Breast epithelium (tissue), 4 donors: ENCODE measurements around the gene CCL14. TPM values are rescaled to one million over a fixed set of nuclear protein-coding genes. Genes with fewer than 3 reads are reported as not detected.
"Not testable (repeated sequence)": the region's sequence is repeated elsewhere in the genome, so short reads cannot be mapped to it uniquely, and the experiment has no call there.

Source experiments
- DNase-seq, 2 donors: peaks; one replicate each; pipeline ENCODE4 v3.0.0-alpha.2; 2019; ENCODE audit warnings: low spot score in 2 of 2
- H3K27ac ChIP-seq, 2 donors: fragments of 200-600 bp; sonication (generic) in 1 of 2; one replicate each; pipeline ENCODE4 v1.5.1; 2016 to 2019; ENCODE audit warnings: mild to moderate bottlenecking in 1 of 2
- H3K27me3 ChIP-seq, 2 donors: fragments of 200-600 bp; sonication (generic) in 1 of 2; one replicate each; pipeline versions ENCODE4 v1.5.1 to v1.6.0; 2017 to 2019; ENCODE audit warnings: control low read depth in 1 of 2, mild to moderate bottlenecking in 1 of 2
- H3K36me3 ChIP-seq: fragments of 200-600 bp; one replicate; pipeline ENCODE4 v1.5.1; 2019
- H3K4me1 ChIP-seq, 2 donors: fragments of 200-600 bp; sonication (generic); one replicate each; pipeline ENCODE4 v1.5.1; 2016 to 2019; ENCODE audit warnings: control low read depth in 1 of 2
- H3K4me3 ChIP-seq, 3 donors: fragments of 200-600 bp; sonication (generic); 1 replicate in 2 of 3; 2 replicates in 1 of 3; pipeline ENCODE4 v1.5.1; 2016 to 2019; ENCODE audit warnings: mild to moderate bottlenecking in 3 of 3, moderate library complexity in 2 of 3
- H3K9me3 ChIP-seq, 2 donors: fragments of 200-600 bp; sonication (generic) in 1 of 2; one replicate each; pipeline ENCODE4 v1.5.1; 2016 to 2019; ENCODE audit warnings: control low read depth in 1 of 2
- CTCF ChIP-seq, 3 donors: fragments of 450-650 bp; IDR thresholded peaks; one replicate each; pipeline ENCODE4 v1.5.1; 2016 to 2017; ENCODE audit warnings: antibody characterized with exemption in 3 of 3, mild to moderate bottlenecking in 3 of 3, moderate library complexity in 3 of 3
- POLR2A ChIP-seq: fragments of 450-650 bp; IDR thresholded peaks from one replicate; pipeline ENCODE4 v1.6.1; 2016; ENCODE audit warnings: antibody characterized with exemption, mild to moderate bottlenecking, moderate library complexity
- POLR2AphosphoS5 ChIP-seq, 3 donors: sonication (generic); formaldehyde crosslinking; IDR thresholded peaks; one replicate each; pipeline ENCODE4 v1.6.1; 2017; ENCODE audit warnings: antibody characterized with exemption in 3 of 3
- intact Hi-C: fragments of 100-400 bp; cut with DNase I; formaldehyde crosslinking; loops from one replicate; pipeline ENCODE4 v1.15.1; 2023; ENCODE audit warnings: low total_unique reads
- total RNA-seq, 3 donors: library from RNA; depleted of rRNA; stranded (reverse); fragments of >200 nt; gene quantifications; one replicate each; pipeline ENCODE4 v1.1.0, GENCODE V29; 2016

Gene CCL14
- total RNA-seq, 3 donors from 2014 or later, result 12.4 to 54.1 (median 31.5) TPM

GRCh38 chr17:36024106-36024869, 37.8 kb upstream of the CCL14 start:
- Histone ChIP-seq H3K27ac (no peak overlapping the region), H3K4me1 (no peaks in the 10 kb centered on the region), H3K9me3 (no peaks in the 10 kb centered on the region), H3K36me3 (no peaks in the 10 kb centered on the region), H3K4me3 (no peak overlapping the region), H3K27me3 (no peaks in the 10 kb centered on the region)
- no peak for DNase-seq
- no peak for TF ChIP-seq POLR2AphosphoS5 (IDR thresholded peaks at IDR 0.05)
- no peak for TF ChIP-seq POLR2A
- TF ChIP-seq CTCF (IDR thresholded peaks at IDR 0.05), result no peak
- intact Hi-C loops, result no loop called here

- DNase-seq, result no peak
- Histone ChIP-seq H3K27ac (no peak overlapping the region), H3K27me3 (no peaks in the 10 kb centered on the region), H3K9me3 (no peaks in the 10 kb centered on the region), H3K4me1 (no peaks in the 10 kb centered on the region), H3K36me3 (no peaks in the 10 kb centered on the region), H3K4me3 (no peak overlapping the region)
- no peak for TF ChIP-seq CTCF (IDR thresholded peaks at IDR 0.05)
- TF ChIP-seq POLR2A, result no peak
- TF ChIP-seq POLR2AphosphoS5 (IDR thresholded peaks at IDR 0.05), result no peak
- intact Hi-C loops, result no loop called here
Measured at GRCh38 chr17:36019423-36019822, 32.9 kb upstream of the CCL14 start.

- DNase-seq, result no peak
- Histone ChIP-seq H3K4me3 (no peak within 1 kb of the TSS), H3K27me3 (no peaks in the 10 kb centered on the region), H3K27ac (no peak within 1 kb of the TSS), H3K36me3 (no peaks in the 10 kb centered on the region), H3K4me1 (no peaks in the 10 kb centered on the region), H3K9me3 (peaks cover 0 to 3% of the 10 kb centered on the region in 2 donors)
- intact Hi-C loops, result loop anchor here (2.0 kb wide), 1 partner anchor 37 kb away; the partner anchor contains the start of gene CCL16
- TF ChIP-seq CTCF (IDR thresholded peaks at IDR 0.05) (no peak), POLR2A (no peak), POLR2AphosphoS5 (IDR thresholded peaks at IDR 0.05) (no peak)
Measured at GRCh38 chr17:36017799-36018198, 31.3 kb upstream of the CCL14 start, which contains the start of gene CCL23. CCL23 (minus strand) TSS chr17:36017972; CDS start chr17:36017897, 75 bp downstream.

- Histone ChIP-seq H3K4me1 (no peaks in the 10 kb centered on the region), H3K36me3 (no peaks in the 10 kb centered on the region), H3K27me3 (no peaks in the 10 kb centered on the region), H3K9me3 (peaks cover 0 to 15% of the 10 kb centered on the region in 2 donors), H3K27ac (no peak overlapping the region), H3K4me3 (no peak overlapping the region)
- DNase-seq, result no peak
- intact Hi-C loops, result loop anchor here (2.0 kb wide), 1 partner anchor 36 kb away; the partner anchor contains the start of gene CCL16
- TF ChIP-seq POLR2AphosphoS5 (IDR thresholded peaks at IDR 0.05), result no peak
Measured at GRCh38 chr17:36016555-36016954, 30.0 kb upstream of the CCL14 start.

- H3K4me3 ChIP-seq, H3K27me3 ChIP-seq, H3K4me1 ChIP-seq, H3K27ac ChIP-seq, DNase-seq, H3K36me3 ChIP-seq: not testable (repeated sequence)
- H3K9me3 ChIP-seq, result peaks cover 0 to 22% of the 10 kb centered on the region in 2 donors
- intact Hi-C loops, result loop anchor here (2.0 kb wide), 1 partner anchor 35 kb away; the partner anchor contains the start of gene CCL16
Measured at GRCh38 chr17:36015895-36016294, 29.4 kb upstream of the CCL14 start.

GRCh38 chr17:36014946-36015345, 28.4 kb upstream of the CCL14 start:
- H3K4me3 ChIP-seq, result no peak overlapping the region
- DNase-seq, result no peak
- H3K36me3 ChIP-seq, result no peaks in the 10 kb centered on the region
- H3K9me3 ChIP-seq, result peaks cover 0 to 22% of the 10 kb centered on the region in 2 donors
- H3K27me3 ChIP-seq, result no peaks in the 10 kb centered on the region
- TF ChIP-seq CTCF (IDR thresholded peaks at IDR 0.05) (no peak), POLR2A (no peak), POLR2AphosphoS5 (IDR thresholded peaks at IDR 0.05) (no peak)
- no peak overlapping the region for H3K27ac ChIP-seq
- no peaks in the 10 kb centered on the region for H3K4me1 ChIP-seq
- intact Hi-C loops, result no loop called here
